ENCODE data around the gene TC2N.

TC2N gene

DNA sequence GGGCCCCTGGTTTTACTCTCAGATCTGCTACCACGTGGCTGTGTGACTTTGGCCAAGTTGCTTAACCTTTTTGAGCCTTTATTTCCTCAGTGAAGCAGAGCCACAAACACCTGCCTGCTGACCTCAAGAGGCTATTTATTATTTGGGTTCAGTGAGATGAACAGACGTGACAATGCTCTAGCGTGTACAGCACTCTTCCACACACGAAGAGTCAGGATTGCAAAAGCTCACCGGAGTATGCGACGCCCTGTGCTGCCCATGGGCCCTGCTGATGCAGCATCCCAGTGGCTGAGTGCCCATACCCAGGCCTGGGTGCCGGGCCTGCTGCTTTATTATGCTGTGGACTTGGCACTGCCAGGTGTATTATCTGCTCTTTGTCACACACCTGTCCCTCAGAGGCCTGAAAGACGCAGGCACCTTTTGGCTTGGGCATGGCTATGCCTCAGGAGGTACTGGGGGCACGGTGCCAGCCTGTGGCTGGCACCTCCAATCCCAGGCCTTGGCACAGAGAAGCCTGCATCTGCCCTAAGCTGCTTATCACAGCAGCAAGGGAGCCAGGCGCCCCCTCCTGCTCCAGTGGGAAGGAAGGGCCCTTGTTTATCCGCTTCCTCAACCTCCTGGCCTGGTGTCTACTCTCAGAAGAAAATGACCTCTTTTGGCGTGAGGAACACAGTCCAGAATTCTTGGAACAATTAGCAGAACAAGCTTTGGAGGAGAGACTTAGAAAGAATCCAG is 22.3 kb upstream of the TC2N start:
- Histone ChIP-seq H3K9ac (ENCODE audit: low read length) (no peak overlapping the region), H3K4me3 (ENCODE audit: low read depth, low read length) (no peak overlapping the region), H3K36me3 (ENCODE audit: control insufficient read depth, insufficient read depth, low read length) (no peaks in the 10 kb centered on the region), H3K27ac (ENCODE audit: low read depth, low read length) (no peak overlapping the region), H3K27me3 (ENCODE audit: control insufficient read depth, insufficient read depth, low read length) (no peaks in the 10 kb centered on the region), H3K4me1 (ENCODE audit: control insufficient read depth, insufficient read depth, low read length) (no peaks in the 10 kb centered on the region; the same call in 1 of the 2 replicates), H3K9me3 (ENCODE audit: control insufficient read depth, insufficient read depth, low read depth, low read length) (no peaks in the 10 kb centered on the region)

DNA sequence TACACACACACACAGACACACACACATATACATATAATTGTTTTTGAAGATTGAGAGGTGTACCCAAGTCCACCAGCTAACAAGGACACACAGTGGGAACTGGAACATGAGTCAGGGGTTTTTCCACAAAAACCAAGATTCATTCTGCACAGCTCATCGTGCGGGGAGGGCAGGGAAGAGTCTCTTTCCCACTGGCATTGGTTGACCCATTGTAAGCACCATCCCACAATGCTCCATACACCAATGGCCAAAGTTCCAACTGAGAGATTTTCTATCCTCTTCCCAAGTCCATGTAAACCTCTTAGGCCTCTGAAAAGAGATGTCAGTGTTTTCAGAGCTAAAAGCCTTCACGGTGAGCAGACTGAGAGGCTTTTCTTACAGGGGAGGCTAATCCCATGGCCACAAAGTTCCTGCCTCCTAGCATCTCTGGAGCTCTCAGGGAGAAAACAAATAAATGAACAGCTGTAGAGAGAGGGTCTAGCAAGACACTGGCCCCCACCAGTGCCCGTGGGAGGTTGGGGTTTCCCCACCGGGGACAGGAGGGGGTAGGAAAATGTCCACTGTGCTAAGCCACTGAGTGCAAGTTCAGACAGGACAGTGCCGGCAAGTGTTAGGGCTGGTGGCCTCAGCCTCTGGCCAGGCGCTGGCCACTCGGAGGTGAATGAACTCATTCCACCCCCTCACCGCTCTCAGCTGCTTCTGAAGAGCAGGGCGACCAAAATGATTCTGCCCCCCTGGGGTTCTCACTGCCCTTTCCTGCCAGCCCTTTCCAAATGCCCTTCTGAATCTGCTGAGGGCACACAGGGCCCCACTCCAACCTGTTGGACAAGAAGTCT is 21.5 kb upstream of the TC2N start:
- H3K9me3 ChIP-seq (ENCODE audit: control insufficient read depth, insufficient read depth, low read depth, low read length): no peaks in the 10 kb centered on the region
- H3K36me3 ChIP-seq (ENCODE audit: control insufficient read depth, insufficient read depth, low read length): no peaks in the 10 kb centered on the region
- H3K9ac ChIP-seq (ENCODE audit: low read length): no peak overlapping the region
- H3K4me1 ChIP-seq (ENCODE audit: control insufficient read depth, insufficient read depth, low read length): no peaks in the 10 kb centered on the region; the same call in 1 of the 2 replicates
- no peak overlapping the region for H3K27ac ChIP-seq (ENCODE audit: low read depth, low read length)
- H3K4me3 ChIP-seq (ENCODE audit: low read depth, low read length): no peak overlapping the region
- no peaks in the 10 kb centered on the region for H3K27me3 ChIP-seq (ENCODE audit: control insufficient read depth, insufficient read depth, low read length)

GRCh38 chr14:91886961-91887360 is 19.6 kb upstream of the TC2N start:
- Histone ChIP-seq H3K27ac (ENCODE audit: low read depth, low read length) (no peak overlapping the region), H3K27me3 (ENCODE audit: control insufficient read depth, insufficient read depth, low read length) (no peaks in the 10 kb centered on the region), H3K4me3 (ENCODE audit: low read depth, low read length) (no peak overlapping the region), H3K4me1 (ENCODE audit: control insufficient read depth, insufficient read depth, low read length) (no peaks in the 10 kb centered on the region; the same call in 1 of the 2 replicates), H3K9ac (ENCODE audit: low read length) (no peak overlapping the region), H3K36me3 (ENCODE audit: control insufficient read depth, insufficient read depth, low read length) (no peaks in the 10 kb centered on the region), H3K9me3 (ENCODE audit: control insufficient read depth, insufficient read depth, low read depth, low read length) (no peaks in the 10 kb centered on the region)

- Histone ChIP-seq H3K9me3 (ENCODE audit: control insufficient read depth, insufficient read depth, low read depth, low read length) (no peaks in the 10 kb centered on the region), H3K9ac (ENCODE audit: low read length) (no peak overlapping the region), H3K36me3 (ENCODE audit: control insufficient read depth, insufficient read depth, low read length) (no peaks in the 10 kb centered on the region), H3K4me3 (ENCODE audit: low read depth, low read length) (no peak overlapping the region), H3K27me3 (ENCODE audit: control insufficient read depth, insufficient read depth, low read length) (no peaks in the 10 kb centered on the region), H3K27ac (ENCODE audit: low read depth, low read length) (no peak overlapping the region), H3K4me1 (ENCODE audit: control insufficient read depth, insufficient read depth, low read length) (no peaks in the 10 kb centered on the region; the same call in 1 of the 2 replicates)
Observed at GRCh38 chr14:91885839-91886238, 18.5 kb upstream of the TC2N start.

DNA sequence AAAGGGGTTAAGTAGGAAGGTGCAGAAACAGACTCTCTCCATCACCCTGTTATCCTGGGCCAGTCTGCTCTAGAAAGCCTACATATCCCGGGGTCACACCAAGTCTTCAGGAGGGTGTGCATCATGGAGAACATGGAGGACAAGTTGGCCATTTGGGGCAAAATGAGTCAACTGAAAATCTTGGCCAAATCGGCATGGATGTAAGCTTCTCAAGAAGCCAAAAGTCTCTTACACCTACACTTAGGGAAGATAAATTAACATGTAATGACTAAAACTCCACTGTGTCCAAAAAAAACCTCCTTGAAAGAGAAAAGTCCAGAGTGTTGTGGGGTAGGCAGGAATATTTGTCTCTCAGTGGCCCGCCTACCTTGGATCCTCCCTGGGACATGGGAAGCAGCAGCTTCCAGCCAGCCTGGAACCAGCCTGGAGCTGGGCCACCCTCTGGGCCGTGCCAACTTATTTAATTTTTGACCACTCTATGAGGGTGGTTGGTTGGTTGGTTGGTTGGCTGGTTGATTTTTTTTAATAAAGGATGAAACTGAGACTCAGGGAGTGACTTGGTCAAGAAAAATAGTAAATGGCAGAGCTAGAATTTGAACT is 17.9 kb upstream of the TC2N start:
- no peaks in the 10 kb centered on the region for H3K36me3 ChIP-seq (ENCODE audit: control insufficient read depth, insufficient read depth, low read length)
- H3K27me3 ChIP-seq (ENCODE audit: control insufficient read depth, insufficient read depth, low read length): no peaks in the 10 kb centered on the region
- no peaks in the 10 kb centered on the region for H3K9me3 ChIP-seq (ENCODE audit: control insufficient read depth, insufficient read depth, low read depth, low read length)
- no peaks in the 10 kb centered on the region; the same call in 1 of the 2 replicates for H3K4me1 ChIP-seq (ENCODE audit: control insufficient read depth, insufficient read depth, low read length)
- no peak overlapping the region for H3K27ac ChIP-seq (ENCODE audit: low read depth, low read length)
- no peak overlapping the region for H3K9ac ChIP-seq (ENCODE audit: low read length)
- H3K4me3 ChIP-seq (ENCODE audit: low read depth, low read length): no peak overlapping the region

GRCh38 chr14:91884664-91885063 is 17.3 kb upstream of the TC2N start:
- no peaks in the 10 kb centered on the region for H3K9me3 ChIP-seq (ENCODE audit: control insufficient read depth, insufficient read depth, low read depth, low read length)
- no peaks in the 10 kb centered on the region for H3K27me3 ChIP-seq (ENCODE audit: control insufficient read depth, insufficient read depth, low read length)
- no peaks in the 10 kb centered on the region for H3K36me3 ChIP-seq (ENCODE audit: control insufficient read depth, insufficient read depth, low read length)
- no peak overlapping the region for H3K4me3 ChIP-seq (ENCODE audit: low read depth, low read length)
- H3K9ac ChIP-seq (ENCODE audit: low read length): no peak overlapping the region
- no peak overlapping the region for H3K27ac ChIP-seq (ENCODE audit: low read depth, low read length)
- H3K4me1 ChIP-seq (ENCODE audit: control insufficient read depth, insufficient read depth, low read length): no peaks in the 10 kb centered on the region; the same call in 1 of the 2 replicates

DNA sequence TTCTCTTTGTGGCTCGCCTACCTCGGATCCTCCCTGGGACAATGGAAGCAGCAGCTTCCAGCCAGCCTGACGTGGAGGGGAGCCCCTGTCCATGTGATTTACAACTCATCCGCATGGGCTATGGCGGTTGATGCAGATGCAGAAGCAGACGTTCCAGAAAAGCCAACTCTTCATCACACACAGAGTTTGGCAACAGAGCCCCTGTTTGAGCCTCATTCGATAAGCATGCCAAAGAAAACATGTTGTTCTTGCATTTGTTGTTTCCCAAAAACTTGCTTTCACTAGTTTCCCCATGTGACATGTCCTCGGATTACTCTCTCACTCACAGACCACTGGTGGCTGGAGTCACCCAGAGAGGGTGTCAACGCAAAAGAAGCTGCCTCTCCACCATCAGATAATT is 16.4 kb upstream of the TC2N start:
- no peak overlapping the region for H3K4me3 ChIP-seq (ENCODE audit: low read depth, low read length)
- no peaks in the 10 kb centered on the region; the same call in 1 of the 2 replicates for H3K4me1 ChIP-seq (ENCODE audit: control insufficient read depth, insufficient read depth, low read length)
- no peaks in the 10 kb centered on the region for H3K36me3 ChIP-seq (ENCODE audit: control insufficient read depth, insufficient read depth, low read length)
- no peak overlapping the region for H3K9ac ChIP-seq (ENCODE audit: low read length)
- H3K27ac ChIP-seq (ENCODE audit: low read depth, low read length): no peak overlapping the region
- no peaks in the 10 kb centered on the region for H3K27me3 ChIP-seq (ENCODE audit: control insufficient read depth, insufficient read depth, low read length)
- H3K9me3 ChIP-seq (ENCODE audit: control insufficient read depth, insufficient read depth, low read depth, low read length): no peaks in the 10 kb centered on the region

GRCh38 chr14:91882776-91883175 is 15.4 kb upstream of the TC2N start:
- no peaks in the 10 kb centered on the region for H3K9me3 ChIP-seq (ENCODE audit: control insufficient read depth, insufficient read depth, low read depth, low read length)
- no peaks in the 10 kb centered on the region; the same call in 1 of the 2 replicates for H3K4me1 ChIP-seq (ENCODE audit: control insufficient read depth, insufficient read depth, low read length)
- H3K9ac ChIP-seq (ENCODE audit: low read length): no peak overlapping the region
- no peaks in the 10 kb centered on the region for H3K36me3 ChIP-seq (ENCODE audit: control insufficient read depth, insufficient read depth, low read length)
- H3K27me3 ChIP-seq (ENCODE audit: control insufficient read depth, insufficient read depth, low read length): no peaks in the 10 kb centered on the region
- H3K4me3 ChIP-seq (ENCODE audit: low read depth, low read length): no peak overlapping the region
- no peak overlapping the region for H3K27ac ChIP-seq (ENCODE audit: low read depth, low read length)

- Histone ChIP-seq H3K36me3 (ENCODE audit: control insufficient read depth, insufficient read depth, low read length) (no peaks in the 10 kb centered on the region), H3K9me3 (ENCODE audit: control insufficient read depth, insufficient read depth, low read depth, low read length) (no peaks in the 10 kb centered on the region), H3K27me3 (ENCODE audit: control insufficient read depth, insufficient read depth, low read length) (no peaks in the 10 kb centered on the region), H3K4me3 (ENCODE audit: low read depth, low read length) (no peak overlapping the region), H3K27ac (ENCODE audit: low read depth, low read length) (no peak overlapping the region), H3K9ac (ENCODE audit: low read length) (no peak overlapping the region), H3K4me1 (ENCODE audit: control insufficient read depth, insufficient read depth, low read length) (no peaks in the 10 kb centered on the region; the same call in 1 of the 2 replicates)
Observed at GRCh38 chr14:91882369-91882768, 15.0 kb upstream of the TC2N start.

- H3K9ac ChIP-seq (ENCODE audit: low read length): no peak overlapping the region
- H3K4me3 ChIP-seq (ENCODE audit: low read depth, low read length): no peak overlapping the region
- no peaks in the 10 kb centered on the region for H3K9me3 ChIP-seq (ENCODE audit: control insufficient read depth, insufficient read depth, low read depth, low read length)
- H3K36me3 ChIP-seq (ENCODE audit: control insufficient read depth, insufficient read depth, low read length): no peaks in the 10 kb centered on the region
- no peaks in the 10 kb centered on the region for H3K4me1 ChIP-seq (ENCODE audit: control insufficient read depth, insufficient read depth, low read length)
- H3K27me3 ChIP-seq (ENCODE audit: control insufficient read depth, insufficient read depth, low read length): no peaks in the 10 kb centered on the region
- no peak overlapping the region for H3K27ac ChIP-seq (ENCODE audit: low read depth, low read length)
Observed at GRCh38 chr14:91879196-91879595, 11.9 kb upstream of the TC2N start.

DNA sequence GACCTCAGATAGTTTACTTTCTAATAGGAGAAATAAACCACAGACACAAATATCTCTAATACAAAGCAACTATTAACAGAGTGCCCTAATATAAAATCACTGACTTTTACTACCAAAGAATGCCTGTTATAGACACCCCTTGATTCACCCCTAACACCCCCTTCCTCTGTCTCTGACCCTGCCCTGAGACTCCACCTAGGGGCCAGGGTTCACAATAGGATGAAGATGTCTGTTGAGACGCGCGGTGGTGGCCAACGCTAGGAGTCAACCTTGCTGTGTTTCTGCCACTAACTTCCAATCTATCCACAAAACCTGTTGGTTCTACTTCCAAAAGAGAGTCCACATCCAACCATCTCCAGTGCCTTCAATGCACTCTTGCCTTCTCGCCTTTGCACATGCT is 10.9 kb upstream of the TC2N start:
- Histone ChIP-seq H3K9me3 (ENCODE audit: control insufficient read depth, insufficient read depth, low read depth, low read length) (no peaks in the 10 kb centered on the region), H3K27me3 (ENCODE audit: control insufficient read depth, insufficient read depth, low read length) (no peaks in the 10 kb centered on the region), H3K9ac (ENCODE audit: low read length) (no peak overlapping the region), H3K4me3 (ENCODE audit: low read depth, low read length) (no peak overlapping the region), H3K36me3 (ENCODE audit: control insufficient read depth, insufficient read depth, low read length) (no peaks in the 10 kb centered on the region), H3K27ac (ENCODE audit: low read depth, low read length) (no peak overlapping the region), H3K4me1 (ENCODE audit: control insufficient read depth, insufficient read depth, low read length) (no peaks in the 10 kb centered on the region)
